ENCODE measurements around the gene SLC44A1.
"Not testable (repeated sequence)": the region's sequence is repeated elsewhere in the genome, so short reads cannot be mapped to it uniquely, and the experiment has no call there.

Gene SLC44A1

DNA sequence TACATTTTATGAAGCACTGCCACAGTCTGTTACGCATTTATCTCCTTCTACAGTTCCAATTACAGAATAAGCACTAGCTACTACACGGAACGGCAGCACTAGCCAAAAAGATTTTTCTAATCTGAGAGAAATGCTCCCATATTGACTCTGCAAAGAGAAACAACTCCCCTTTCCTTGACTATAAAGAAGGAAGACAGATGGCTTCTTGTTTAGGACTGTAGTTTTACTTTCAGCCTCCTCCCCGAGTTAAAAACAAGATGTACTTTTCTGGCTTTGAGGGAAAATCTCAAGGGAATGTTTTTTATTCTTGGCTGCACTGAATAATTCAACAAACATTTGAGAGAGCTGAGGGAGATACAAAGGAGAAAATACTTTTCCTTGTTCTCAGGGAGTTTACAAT is 1.9 kb upstream of the SLC44A1 start:
- no peak for DNase-seq (ENCODE audit: low spot score)

DNA sequence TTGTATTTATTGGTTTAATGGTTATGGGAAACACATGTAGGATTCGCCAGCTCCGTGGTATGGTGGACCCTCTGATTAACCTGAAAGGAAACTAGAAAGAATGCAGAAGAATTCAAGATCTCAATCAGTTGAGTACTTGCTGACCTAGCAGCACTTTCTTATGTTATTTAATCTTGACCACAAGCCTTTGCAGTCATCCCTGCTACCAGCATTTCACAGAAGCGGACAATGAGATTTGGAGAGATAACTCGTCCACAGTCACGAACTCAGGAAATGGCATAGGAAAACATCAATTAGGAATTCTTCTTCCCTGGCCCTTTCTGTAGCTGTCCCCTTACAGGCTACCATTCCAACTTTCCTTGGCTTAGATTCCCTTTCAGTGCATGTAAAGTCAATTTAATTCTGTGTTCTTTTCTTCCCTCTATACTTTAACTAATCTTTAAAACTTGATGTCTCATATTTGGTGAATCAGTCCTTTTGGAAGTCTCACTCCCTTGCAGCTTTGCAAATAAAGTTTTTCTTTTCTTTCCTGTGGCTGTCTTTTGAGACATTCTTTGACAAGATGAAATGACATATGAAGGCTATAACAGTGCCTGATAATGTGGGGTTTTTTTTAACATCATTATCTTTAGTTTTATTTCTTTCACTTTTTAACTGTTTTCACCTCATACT is 1.3 kb upstream of the SLC44A1 start:
- DNase-seq (ENCODE audit: low spot score), result no peak

DNA sequence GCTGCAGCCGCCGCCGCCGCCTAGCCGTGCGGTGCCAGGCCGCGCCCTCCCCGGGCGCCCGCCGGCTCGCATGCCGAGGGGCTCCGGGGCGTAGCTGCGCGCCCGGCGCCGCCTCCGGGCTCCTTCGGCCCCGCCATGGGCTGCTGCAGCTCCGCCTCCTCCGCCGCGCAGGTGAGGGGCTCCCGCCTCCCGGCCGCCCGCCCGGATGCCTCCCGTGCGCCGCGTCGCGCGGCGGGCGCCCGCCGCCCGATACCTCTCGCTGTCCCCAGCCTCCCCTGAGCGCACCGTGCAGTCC is 230 bp downstream of the SLC44A1 start:
- no peak for DNase-seq (ENCODE audit: low spot score)

DNA sequence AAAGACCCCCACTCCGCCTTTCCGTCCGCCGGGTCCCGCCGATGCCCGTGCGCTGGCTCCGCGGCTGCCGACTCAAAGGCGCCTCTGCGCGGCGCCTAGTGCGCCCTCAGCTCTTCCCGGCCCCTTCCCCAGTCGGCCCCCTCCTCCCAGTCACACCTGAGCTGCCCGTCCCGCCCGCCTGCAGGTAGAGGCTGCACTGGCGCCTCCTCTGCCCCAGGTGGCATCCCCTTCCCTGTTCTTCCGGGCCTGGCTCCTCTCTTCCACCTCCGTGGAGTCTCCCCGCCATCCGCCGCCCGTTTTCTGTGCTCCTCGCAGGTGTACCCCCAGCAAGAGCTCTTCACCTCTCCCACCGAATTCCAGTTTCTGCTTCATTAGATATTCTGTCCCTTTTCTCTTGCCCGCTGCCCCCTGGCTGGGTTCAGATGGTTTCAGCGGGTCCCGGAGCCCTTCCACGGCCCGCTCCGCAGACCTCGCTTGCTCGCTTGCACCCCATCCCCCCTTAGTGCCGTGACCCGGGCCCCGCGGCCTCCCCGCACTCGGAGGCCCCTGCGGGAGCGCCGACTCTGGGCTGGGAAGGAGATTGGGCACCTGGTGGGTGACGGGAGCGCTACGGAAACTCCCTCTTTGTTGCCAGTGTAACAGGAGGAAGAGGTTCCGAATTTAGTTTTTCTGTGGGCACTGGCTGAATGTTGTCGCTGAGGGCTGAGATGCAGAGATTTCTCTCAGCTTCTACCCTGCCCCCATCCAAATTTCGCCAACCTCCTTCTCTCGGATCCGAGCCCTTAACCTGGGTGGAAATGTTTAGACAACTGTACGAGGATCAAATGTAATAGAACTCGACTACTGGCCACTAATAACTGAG is 809 bp downstream of the SLC44A1 start:
- peak; percentile 37 for DNase-seq (ENCODE audit: low spot score)

DNA sequence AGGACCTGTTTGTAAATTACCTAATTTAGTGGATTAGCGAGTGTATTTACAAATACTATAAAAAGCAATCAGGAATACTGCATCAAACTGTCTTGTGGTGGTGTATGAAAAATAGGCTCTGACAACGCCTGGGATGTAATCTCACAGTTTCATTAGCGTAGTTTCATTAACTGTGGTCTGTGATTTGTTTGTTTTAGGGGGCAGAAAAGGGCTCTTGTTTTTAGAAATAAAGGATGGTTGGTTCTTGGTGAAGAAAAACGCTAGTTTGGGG is 1.4 kb downstream of the SLC44A1 start:
- DNase-seq (ENCODE audit: low spot score), result no peak

DNA sequence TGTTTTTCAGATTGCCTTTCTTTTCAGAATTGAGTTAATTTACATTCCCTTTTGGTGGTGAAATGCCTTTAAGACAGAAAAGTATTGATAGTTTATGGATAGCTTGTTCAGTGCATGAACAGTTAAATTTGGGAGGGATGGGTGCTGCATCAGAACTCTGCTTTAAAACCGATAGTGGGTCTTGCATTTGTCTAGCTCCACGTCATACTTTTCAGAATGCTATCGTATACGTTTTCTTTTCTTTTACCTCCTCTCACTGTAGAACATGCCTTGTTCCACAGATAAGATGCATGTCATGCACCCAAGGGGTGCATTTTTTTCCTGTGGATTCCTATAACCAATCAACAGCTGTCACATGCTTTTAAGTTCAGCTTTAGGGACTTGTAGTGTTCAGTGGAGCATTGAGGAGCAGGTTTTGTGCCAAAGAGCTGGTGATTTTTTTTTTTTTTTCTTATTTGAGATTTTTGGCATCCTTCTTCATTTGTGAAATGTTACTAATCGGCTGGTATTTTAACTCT is 2.3 kb downstream of the SLC44A1 start:
- no peak for DNase-seq (ENCODE audit: low spot score)

DNA sequence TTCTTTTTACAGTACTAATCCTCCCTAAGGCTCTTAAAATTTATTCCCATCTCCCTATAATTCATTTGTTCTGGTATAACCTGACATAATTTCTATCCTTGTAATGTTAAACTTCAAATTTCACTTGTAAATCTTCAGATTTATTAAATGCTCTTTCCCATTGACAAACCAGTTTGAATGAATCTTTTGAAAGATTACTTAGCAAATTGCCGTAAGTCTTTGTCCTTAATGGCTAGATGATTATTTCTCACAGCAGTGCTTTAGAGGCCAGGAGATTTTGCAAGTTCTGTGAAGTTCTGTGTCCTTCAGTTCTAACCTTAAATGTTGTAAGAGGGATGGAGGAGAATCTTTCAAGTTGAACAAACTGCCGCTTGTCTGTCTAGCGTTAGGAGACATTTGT is 4.2 kb downstream of the SLC44A1 start:
- no peak for DNase-seq (ENCODE audit: low spot score)

DNA sequence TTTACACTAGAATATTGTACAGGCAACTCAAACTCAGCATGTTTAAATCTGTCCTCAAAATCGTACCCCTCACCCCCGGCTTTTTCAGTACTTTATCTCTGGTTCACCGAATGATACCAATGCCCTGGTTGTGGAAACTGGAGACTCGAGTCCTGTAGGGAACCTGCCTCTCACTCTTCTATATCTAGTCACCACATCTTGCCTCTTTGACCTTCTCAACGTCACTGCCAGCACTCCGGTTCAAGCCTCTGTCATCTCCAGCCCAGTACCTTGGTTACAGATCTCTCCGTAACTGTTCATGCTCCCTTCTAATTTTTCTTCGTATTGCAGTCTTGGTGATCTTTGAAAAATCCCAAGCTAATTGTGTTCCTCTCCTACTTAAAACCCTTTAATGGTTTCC is 6.7 kb downstream of the SLC44A1 start:
- DNase-seq (ENCODE audit: low spot score), result no peak

DNA sequence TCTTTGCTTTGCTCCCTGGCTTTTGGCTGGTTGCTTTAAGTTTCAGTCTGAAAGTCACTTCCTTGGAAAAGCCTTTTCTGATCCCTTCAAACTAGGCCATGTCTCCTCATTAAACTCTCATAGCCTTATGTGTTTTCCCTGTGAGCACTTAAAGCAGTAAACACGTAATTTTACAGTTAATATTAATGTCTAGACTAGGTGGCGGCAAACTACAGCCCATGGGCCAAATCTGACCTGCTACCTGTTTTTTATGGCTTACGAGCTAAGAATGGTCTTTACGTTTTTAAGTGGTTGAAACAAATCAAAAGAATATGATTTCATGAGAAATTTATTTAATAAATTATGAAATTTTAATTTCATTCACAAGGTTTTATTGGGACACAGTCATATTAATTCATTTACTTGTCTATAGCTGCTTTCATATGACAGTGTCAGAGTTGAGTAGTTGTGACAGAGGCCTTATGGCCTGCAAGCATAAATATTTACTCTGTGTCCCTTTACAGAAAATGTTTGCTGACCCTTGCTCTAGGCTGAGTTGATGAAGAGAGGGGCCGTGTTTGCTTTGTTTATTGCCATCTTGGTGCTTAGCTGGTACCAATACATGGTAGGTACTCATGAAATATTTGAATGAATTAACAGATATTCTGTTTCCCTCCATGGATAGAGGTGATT is 7.4 kb downstream of the SLC44A1 start:
- DNase-seq (ENCODE audit: low spot score), result no peak

DNA sequence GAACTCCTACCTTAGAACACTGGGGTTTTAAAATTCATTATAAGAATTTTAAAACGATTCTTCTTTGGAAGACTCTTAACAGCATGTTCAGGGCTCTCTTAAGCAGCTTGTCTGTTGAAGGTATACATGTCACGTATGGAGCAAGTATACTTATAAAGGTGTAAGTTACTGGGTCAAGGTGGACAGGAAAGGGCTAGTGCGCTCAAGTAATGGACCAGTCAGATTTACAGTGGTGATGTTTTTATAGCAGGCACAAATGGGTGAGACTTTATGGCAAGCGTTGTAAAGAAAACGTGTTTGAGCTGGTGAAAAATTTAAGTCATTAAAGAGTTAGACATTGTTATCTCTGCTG is 7.9 kb downstream of the SLC44A1 start:
- no peak for DNase-seq (ENCODE audit: low spot score)

DNA sequence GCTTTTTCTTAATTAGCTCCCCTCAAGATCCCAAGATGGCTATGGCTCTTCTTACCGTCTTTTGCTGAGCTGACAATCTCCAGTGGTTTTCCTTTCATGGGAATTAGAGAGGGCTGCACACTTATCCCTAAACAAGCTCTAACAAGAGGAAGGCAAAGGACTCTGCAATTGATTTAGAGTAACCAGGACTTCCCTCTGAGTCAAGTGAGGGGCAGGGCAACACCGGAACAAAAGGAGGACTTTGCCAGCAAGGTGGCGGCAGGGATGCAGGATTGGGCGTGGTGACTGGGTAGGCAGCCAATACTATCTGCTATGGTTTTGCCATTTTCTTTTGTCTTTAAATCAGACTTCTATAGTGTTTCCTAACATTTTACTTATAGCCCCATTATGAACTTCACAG is 9.8 kb downstream of the SLC44A1 start:
- DNase-seq (ENCODE audit: low spot score), result no peak

DNA sequence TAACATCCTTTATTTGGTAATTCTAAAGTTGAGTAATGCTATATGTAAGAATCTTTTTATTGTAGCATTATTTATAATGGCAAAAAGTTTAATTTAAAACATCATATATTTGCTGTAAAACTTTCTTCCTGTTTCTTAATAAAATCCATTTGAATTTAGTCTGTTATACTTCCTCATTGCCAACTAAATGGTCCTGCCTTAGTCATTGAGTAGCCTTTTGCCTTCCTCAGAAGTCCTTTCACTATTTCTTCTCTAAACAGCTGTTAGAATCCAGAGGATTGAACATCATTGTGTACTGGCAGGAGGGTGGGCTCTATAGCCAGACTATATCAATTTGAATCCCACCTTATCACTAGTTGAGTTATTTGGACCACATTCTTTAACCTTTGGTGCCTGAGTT is 11.0 kb downstream of the SLC44A1 start:
- DNase-seq (ENCODE audit: low spot score), result no peak

DNA sequence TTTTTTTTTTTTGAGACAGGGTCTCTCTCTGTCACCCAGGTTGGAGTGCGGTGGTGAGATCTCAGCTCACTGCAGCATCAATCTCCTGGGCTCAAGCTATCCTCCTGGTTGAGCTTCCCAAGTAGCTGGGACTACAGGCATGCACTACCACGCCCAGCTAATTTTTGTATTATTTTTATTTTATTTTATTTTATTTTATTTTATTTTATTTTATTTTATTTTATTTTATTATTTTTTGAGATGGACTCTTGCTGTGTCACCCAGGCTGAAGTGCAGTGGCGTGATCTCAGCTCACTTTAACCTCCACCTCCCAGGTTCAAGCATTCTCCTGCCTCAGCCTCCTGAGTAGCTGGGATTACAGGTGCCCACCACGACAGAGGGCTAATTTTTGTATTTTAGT is 12.1 kb downstream of the SLC44A1 start:
- DNase-seq (ENCODE audit: low spot score), result not testable (repeated sequence)

DNA sequence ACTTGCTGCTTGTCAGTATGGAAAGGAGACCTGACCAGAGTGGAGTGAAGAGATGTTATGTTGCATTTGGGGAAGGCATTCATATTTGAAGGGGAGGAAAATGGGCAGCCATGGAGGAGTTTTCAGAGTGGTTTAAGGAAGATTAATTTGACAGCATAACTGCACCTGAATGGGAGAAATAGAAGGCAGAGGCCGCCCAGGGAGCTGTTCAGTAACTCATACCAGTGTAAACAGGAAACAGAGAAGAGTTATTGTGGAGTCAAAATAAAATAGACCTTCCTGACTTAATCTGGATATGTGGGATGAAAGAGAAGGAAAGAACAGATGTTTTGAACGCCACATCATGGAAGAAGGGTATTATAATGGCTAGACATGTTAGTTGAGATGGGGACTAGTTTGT is 13.4 kb downstream of the SLC44A1 start:
- DNase-seq (ENCODE audit: low spot score), result no peak

DNA sequence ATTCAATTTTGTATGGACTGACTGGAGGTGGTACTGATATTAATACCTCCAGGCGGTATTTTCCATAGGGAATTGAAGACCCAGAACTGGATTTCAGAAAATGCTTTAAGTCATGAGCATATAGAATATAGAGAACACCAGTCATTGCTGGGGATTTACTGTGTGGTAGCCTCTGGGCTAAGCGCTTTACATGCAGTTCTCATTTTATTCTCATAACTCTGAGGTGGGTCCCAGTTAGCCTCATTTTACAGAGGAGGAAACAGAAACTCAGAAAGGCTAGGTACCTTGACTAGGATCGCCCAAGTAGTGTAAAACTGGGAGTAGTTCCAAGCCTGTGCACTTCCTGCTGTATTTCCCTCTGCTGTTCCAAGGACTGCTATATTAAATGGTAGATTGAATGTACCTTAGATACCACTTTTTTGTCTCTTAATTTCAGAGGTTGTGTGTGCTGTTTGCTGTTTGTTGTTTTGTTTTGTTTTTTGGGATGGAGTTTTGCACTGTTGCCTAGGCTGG is 13.8 kb downstream of the SLC44A1 start:
- DNase-seq (ENCODE audit: low spot score), result no peak

DNA sequence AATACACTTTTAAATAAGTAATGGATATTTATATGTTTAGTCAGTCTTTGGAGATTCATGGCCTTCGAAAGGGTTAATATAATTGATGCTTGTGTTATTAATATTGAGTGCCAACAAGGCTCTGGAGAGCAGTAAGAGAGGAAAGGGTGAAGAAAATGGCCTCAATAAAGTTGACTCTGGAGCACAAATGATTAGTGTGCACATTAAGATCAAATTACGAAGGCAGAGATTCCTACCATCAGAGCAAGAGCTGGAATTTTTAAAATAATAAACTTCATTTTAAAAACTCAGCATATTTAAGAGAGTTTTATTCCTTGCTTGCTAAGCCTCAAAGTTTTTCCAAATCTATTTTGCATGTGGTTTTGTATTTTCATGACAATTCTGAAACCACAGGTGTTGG is 14.8 kb downstream of the SLC44A1 start:
- no peak for DNase-seq (ENCODE audit: low spot score)

DNA sequence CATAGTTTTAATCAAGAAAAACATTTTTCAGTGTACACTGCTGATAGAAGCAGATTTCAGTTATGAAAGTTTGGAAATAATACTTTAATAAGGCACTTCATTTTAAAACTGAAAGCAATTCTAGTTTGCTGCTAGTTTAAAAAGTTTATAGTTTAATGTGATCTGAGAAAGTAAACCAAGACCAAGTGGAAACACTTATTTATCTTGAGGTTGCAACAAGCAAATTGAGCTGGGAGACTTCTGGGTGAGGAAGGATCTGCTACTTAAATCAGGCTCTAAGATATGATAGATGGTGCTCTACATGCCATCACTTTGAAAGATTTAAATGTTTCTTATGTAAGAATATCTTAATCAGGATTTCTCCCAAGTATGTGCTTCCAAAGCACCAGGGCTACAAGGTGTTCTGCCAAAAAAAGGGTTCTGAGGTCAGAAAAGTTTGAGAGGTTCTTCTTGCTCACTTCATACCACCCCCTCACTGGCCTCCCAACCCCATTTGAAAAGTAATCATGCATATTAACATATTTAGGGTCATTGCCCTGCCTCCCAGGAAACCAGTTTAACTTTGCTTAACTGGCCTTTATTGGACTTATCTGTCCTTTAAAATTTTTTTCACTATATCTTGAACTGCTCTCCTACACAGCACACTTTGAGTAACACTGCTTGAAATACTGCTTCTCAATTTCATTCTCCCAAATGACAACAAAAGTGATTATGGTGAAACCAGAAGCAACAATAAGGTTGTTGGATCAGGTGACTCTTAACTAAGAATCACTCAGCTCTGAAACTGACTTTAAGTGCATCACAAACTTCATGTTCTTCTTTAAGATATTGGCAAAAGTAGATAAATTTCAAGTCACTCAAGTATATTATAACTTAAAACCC is 15.5 kb downstream of the SLC44A1 start:
- no peak for DNase-seq (ENCODE audit: low spot score)

DNA sequence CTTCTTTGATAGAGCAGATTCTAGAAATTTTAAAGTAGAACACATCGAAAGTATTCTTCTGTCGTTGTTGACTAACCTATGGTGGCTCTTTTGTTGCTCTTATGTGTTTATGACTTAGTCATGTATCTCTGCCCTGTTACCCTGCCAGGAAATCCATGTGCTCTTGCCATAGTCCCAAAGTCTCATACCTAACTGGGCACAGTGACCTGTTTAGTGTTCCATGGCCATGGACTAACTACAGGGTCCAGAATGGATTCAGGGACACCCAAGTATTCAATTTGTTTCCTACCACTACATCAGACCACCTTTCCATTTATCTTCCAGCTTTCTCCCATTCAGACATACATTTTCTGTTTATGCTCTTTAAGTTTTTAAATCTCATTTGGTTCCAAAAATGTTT is 18.0 kb downstream of the SLC44A1 start:
- DNase-seq (ENCODE audit: low spot score), result no peak

DNA sequence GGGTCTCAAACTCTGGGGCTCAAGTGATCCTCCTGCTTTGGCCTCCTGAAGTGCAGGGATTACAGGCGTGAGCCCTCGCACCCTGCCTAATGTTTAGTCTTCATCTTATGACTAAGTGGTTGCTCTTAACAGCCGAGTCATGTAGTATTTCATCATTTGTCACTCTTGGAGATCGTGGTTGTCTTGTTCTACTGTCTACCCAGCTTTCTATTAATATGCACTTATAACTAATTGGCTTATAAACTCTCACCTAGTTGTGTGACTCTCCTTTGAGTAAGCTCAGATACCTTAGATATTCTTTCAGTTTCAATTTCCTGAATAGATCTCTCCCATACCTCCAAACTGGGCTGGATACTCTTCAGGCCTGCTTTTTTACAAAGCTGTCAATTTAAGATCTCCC is 19.9 kb downstream of the SLC44A1 start:
- no peak for DNase-seq (ENCODE audit: low spot score)

DNA sequence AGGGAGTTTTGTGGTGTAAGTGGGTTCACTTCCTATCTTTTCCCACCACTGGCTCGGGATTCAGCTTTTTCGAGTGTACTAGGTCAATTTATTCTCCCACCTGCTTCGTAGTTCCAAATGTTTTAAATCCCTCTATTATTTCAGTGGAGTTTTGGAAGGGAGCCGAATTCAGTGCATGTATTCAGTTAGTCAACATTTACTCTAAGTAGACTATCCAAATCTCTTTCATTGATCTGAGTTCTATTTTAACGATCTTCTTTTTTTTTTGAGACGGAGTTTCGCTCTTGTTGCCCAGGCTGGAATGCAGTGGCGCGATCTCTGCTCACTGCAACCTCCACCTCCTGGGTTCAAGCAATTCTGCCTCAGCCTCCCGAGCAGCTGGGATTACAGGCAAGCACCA is 23.8 kb downstream of the SLC44A1 start:
- not testable (repeated sequence) for DNase-seq (ENCODE audit: low spot score)

DNA sequence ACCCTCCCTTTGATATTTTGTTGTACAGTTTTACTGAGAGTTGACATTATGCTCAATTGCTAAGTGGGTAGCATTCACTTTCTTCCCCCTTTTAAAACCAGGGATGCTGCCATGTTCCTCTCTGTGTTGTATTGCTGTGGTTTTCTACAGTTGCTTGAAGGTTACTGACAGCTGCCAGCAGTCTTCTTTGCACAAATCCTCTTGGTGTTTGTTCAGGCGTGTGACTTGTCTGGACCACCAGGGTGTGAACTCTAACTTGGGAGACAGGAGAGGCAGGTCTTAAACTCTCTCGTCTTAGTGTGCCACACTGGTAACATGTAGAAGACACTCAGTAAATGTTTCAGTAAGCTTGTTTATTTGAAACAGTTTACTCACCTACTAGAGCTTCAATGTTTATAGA is 25.1 kb downstream of the SLC44A1 start:
- no peak for DNase-seq (ENCODE audit: low spot score)

DNA sequence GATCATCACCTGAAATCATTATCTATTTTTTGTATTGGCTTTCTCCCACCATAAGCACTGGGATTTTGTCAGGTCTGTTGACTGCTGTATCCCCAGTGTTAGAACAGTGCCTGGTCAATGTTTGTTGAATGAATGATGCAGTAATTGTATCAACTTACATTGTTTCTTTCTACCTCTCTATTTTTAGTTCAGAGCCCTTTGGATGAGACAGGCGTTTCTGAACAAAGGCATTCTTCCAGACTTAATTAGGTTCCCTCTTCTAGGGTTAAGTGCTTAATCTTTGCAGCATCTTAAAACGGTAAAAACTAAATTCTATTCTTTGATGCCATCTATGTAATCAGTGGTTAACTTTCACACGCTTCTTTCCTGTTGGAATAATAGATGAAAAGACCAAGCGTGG is 26.3 kb downstream of the SLC44A1 start:
- DNase-seq (ENCODE audit: low spot score), result no peak
